Amygdala (tissue), 56 donors: Measurements from ENCODE around the gene SLC25A52.
"Not testable (repeated sequence)": the region's sequence is repeated elsewhere in the genome, so short reads cannot be mapped to it uniquely, and the experiment has no call there.

ENCODE experiments used
- DNase-seq, 56 donors: peaks; one replicate each; lab custom pipeline; 2025; lab: John Stamatoyannopoulos, UW

The SLC25A52 gene, protein sequence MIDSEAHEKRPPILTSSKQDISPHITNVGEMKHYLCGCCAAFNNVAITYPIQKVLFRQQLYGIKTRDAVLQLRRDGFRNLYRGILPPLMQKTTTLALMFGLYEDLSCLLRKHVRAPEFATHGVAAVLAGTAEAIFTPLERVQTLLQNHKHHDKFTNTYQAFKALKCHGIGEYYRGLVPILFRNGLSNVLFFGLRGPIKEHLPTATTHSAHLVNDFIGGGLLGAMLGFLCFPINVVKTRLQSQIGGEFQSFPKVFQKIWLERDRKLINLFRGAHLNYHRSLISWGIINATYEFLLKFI

DNA sequence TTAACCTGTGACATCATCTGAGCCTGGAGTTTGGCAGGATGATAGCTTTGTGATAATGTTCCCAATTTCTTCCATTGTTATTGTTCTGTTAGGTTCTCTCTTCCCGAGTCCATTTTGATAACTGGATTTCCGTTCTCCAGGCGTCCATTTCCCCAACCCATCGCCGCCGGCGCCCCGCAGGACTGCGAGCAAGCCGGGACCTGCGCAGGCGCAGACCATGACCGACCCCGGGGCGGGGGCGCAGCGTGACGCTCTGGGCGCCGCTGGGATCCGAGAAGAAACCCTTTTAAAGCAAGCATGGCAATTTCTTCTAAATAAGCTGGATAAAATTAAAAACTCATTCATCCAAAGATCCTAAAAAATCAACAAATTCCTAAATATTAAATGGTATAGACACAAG, at the start of gene SLC25A52:
TSS of gene SLC25A52 (minus strand) at position 186 of the 400 bp plus-strand sequence. CDS start 219 bp downstream, outside the sequence.
- DNase-seq: no peak

DNA sequence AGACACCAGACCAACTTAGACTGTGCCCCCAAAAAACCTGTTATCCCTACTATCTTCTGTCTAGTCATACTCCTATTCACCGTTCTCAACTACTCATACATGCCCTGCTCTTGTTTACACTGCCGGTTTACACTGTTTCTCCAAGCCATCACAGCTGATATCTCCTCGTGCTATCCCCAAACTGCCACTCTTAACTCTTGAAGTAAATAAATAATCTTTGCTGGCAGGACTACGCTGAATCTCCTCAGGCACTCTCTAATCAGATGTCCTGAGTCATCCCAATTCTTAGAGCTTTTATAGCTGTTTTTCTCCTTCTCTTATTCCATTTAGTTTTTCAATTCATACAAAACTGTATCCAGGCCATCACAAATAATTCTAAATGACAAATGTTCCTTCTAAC, 48.4 kb upstream of the SLC25A52 start:
- DNase-seq: not testable (repeated sequence)

DNA sequence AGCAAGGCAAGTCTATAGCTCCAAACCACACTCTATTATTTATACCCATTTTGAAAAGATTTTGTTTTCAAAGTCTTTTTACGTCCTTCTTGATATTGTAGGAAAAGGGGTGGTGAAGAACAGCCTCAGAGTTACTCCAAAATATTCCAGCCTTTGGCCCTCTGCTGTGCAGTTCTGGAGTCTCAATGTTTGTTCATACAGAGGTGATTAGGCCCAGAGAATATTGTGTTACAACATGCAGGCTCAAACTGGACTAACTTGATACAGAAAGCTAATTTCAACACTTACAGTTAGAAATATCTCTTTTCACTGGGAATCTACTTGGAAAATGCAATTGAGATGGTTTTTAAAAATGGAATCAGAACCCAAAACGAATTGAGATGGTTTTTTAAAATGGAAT, 40.4 kb upstream of the SLC25A52 start:
- no peak for DNase-seq

DNA sequence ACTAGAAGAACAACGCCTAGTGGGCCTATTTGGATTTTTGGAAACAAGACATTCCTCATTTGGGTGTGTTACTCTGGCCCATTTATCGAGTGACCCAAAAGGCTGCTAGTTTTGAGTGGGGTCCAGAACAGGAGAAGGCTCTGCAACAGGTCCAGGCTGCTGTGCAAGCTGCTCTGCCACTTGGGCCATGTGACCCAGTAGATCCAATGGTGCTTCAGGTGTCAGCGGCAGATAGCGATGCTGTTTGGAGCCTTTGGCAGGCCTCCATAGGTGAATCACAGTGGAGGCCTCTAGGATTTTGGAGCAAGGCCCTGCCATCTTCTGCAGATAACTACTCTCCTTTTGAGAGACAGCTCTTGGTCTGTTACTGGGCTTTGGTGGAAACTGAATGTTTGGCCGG, 38.6 kb upstream of the SLC25A52 start:
- DNase-seq: not testable (repeated sequence)

DNA sequence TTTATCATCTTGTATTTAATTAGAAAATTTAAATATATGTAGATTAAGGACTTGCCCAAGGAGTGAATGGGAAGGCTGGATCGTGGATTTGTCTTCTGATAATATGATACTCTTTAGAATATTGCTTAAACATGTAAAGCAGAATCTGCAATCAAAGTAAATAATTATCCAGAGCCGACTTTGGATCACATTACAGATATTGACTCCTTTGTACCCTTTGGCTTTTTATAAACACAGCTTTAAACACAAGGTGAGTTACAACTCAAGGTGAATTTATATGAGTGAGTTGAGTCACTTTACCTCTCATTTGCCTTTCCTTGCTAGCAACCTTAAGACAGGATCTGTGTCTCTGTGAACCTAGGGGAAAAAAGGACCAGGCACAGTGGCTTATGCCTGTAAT, 37.7 kb upstream of the SLC25A52 start:
- DNase-seq: no peak

DNA sequence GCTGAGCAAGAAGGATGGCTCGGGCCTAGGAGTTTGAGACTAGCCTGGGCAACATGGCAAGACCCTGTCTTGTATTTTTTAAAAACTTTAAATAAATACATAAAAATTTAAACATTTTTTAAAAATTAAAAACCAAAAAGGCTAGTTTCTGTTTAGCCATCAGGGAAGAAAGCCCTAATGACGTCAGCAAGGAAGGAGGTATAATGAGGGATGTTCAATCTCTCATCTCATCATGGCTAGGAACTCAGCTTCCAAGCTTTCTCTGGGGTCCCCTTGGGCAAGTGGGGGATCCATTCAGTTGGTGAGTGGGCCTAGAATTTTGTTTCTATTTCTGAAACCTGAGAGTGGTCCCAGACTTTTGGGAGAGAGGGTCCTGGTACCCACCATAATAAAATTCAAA, 35.1 kb upstream of the SLC25A52 start:
- DNase-seq: no peak

DNA sequence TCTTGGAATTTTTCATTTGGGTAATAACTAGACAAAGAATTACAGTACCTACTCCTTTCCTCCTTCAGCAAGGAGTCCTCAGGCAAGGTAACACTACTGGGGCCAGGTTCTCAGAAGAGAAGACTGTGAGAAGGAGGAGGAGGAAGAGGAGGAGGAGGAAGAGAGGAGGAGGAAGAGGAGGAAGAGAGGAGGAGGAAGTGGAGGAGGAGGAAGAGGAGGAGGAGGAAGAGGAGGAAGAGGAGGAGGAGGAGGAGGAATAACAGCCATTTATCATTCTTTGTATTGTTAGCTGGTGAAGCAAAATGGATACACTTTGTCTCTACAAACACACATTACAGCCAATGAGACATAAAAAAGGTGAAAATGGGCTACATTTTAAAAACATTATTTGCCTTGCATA, 32.9 kb upstream of the SLC25A52 start:
- no peak for DNase-seq

DNA sequence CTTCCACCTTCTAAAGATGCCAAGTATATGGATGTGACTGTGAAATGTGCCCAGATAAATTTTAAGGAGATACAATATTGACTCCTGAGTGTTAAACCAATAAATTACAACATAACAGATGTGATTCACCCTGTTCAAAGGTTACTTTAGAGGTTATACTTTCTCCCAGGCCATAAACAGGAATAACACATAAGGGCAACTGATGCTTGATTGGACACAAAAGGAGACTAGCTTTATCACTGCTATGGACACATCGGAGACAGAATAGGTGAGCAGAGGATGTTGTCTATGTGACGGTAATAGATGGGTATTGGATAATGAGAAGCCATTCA, 31.9 kb upstream of the SLC25A52 start:
- DNase-seq: no peak

DNA sequence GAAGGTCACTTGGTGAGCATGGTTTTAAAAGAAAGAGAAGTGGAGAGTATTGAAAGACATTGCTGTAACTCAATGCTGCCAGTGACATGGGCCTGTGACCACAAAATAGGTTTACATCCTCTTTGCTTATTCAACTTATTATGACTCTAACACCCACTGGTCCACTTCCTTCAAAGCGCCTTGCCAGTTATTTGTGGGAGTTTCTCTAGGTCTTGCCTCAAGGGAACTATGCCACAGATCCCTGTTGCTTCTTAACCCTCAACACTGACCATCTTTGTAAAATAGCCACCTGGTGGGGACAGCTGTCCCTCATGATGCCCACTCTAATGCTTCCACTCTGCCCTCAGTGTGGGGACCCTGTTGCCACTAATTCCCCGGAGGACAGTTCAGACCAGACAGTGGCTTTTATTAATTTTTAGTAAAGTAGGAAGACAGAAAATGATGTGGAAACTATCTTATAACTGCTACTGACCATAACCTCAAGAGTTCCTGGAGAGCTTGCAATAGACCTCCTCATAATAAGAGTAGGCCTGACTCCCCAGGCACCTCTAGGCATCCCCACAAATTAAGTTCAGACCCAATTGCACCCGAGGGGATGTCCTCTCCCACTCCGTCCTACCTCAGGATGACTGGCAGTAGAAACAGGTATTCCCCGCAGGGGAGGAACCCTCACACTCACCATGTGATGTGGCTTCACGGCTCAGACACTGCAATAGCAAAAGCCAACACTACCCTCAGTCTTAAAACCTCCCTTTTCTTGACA, 31.3 kb upstream of the SLC25A52 start:
- no peak for DNase-seq

DNA sequence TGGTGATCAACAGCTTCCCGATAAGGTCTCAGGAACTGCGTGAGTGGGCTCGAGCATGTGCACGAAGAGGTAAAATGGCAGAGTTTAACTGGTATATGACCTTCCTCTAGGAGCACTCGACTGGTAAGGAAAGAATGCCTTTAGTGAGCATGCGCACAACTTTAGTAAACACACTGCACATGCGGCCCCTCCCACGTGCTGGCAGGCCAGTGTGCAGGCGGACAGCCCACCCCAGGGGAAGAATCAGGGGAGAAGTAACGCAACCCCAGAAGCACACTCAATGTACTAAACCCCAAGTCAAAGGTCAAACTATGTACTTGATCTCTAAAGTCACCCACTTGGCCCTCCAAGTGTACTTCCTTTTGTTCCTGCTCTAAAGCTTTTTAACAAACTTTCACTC, 28.7 kb upstream of the SLC25A52 start:
- no peak for DNase-seq

DNA sequence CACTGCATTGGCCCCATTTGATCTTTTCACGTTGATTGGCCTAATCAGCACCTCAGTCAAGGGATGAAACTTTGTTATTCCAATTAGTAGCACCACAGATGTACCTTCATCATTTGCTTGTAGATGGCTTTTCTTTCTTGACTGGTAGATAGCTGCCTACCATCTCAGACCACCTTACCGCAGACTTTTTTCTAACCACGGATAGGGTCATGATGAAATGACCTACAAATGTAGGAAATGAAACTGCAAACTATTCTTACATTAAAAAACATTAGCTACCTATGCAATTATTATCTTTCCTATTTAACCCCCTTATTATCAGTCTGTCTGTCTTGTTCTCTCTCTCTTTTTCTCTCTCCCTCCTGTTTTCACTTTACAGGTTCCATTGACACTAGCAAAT, 22.4 kb upstream of the SLC25A52 start:
- DNase-seq: no peak

DNA sequence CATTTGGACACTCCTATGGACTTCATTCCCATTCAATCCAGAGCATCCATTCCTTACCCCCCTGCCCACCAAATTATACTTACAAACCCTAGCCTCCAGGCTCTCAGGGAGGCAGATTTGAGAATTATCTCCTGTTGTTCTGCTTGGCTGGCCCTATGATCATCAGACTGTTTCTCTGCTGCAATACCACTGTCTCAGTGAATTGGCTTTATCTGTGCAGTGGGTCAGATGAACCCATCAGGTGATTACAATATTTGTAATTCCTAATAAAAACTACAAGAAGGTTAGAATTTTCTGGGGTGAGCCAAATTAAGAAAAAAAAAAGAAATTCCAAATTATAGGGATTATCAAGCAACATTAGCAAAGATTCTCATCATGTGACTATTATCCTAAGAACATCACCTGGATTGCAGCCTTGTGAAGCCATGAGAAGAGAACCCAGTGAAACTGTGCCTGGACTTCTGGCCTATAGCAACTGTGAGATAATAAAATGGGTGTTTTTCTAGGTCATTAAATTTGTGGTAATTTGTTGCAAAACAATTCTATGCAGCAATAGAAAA, 17.8 kb upstream of the SLC25A52 start:
- no peak for DNase-seq

DNA sequence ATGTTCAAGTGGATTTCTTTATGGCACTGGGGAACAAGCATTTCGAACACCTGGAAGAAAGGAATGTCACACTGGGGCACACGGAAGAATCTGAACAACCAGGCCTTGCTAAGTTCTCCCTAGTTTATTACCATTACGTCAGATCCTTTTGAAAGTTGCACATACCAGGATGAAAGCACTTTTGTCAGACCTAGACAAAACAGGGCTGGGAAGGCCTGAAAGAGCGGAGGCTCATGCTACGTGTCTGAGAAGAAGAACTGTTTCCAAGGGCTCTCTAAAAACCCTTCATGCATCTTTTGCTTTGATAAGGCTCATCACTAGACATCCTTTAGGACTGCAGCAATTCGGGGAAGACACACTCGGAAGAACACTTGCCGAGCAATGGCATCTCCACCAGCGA, 15.4 kb upstream of the SLC25A52 start:
- no peak for DNase-seq

DNA sequence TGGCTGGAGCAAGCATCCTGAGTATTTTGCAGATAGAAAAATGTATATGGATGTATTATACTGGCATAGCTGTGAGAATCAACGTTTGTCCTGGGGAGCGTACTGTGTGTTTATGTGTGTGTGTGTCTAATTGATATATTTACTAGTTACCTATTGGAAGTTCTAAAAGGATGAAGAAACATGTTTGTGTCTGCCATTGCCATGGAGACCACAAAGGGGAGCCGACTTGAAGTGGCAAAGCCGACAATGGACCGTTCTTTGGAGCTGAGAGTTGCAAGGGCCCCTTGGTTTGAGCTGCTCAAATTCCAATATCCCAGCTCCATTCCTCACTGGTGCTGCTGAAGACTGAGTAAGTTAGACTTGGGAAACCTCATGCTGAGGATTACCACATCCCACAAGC, 14.3 kb upstream of the SLC25A52 start:
- no peak for DNase-seq

DNA sequence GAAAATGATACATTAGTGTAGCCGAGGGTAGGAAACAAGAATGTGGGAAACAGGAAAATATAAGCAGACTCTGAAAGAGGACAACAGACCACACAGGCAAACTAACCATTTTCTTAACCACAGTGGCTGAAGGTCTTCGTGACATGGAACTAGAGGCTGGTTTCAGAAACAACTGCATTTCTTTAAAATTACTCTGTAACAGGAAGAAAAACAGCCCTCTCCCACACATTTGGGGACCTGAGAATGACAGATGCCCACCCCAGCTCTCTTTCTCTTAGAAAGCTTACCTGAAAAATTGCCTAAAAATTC, 13.8 kb upstream of the SLC25A52 start:
- DNase-seq: no peak

DNA sequence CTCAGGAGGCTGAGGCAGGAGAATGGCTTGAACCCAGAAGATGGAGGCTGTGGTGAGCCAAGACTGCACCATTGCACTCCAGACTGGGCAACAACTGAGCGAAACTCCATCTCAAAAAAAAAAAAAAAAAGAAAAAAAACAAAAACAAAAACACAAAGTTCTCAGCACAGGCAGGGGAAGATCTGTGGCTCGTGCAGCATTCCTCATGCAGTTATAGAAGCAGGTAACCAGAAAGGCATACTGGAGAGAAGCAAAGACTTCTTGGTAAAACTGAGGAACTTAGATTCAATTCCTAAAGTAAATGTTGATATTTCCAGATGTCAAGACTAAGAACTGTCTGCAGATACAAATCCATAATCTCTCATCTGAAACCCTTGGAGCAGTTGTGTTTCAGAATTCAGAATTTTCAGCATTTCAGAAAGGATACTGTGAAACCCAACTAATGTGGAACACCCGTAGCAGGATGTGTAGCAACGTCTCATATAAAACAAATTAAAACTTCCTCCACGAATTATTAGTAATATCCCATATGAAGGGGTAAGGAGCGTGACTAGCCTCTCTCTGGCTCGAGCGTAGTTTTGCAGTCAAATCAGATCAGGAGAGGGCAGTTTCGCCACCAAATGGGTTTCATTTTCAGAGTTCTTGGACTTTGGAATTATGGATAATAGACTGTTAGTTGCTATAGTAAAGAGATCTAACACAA, 13.2 kb upstream of the SLC25A52 start:
- no peak for DNase-seq

DNA sequence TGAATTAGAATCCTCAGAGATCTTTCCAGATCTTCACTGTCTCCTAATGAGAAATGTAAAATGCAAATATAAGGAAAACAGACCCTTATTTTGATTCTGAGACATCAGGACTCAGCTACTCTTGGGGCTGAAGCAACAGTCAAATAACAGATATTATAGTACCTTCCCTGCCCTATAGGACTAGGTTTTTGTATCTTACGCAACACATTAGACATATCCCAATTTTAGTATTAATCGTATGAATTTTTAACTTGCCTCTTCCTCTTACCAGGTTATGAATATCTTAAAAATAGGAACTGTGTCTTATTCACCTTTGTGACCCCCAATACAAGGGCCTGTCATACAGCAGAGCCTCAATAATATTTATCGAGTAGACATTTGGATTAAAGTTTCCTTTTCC, 12.0 kb upstream of the SLC25A52 start:
- DNase-seq: no peak

DNA sequence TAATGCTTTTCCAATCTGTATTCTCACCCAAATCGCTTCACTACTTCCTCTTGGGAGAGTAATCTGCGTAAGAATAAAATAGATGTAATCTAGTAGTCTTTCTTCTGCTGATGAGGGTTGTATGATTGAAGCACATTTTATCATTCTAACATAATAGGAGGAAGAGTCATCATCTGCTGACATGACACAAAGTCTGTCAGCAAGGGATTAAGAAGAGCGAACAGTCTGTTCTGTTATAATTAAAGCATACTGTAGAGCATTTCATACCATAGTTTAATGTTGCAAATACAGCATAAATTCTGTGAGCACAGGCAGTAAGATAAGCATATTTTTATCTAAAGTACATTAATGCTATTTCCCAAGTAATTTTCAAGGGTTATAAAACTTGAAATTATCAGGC, 10.4 kb downstream of the SLC25A52 start:
- no peak for DNase-seq

DNA sequence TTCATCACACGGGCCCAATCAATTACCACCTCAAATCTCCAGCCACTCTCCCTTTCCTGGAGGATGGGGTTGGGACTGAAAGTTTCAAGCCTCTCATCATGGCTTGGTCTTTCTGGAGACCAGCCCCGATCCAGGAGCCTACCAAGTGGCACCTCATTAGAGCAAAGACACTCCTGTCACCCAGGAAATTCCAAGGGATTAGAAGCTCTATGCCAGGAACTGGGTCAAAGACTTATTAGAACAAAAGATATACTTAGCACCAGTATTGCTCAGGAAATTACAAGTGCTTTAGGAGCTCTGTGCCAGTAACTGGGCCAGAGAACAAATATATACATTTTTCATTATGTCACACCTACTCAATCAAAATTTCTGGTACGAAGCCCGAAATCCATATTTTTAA, 14.3 kb downstream of the SLC25A52 start:
- no peak for DNase-seq

DNA sequence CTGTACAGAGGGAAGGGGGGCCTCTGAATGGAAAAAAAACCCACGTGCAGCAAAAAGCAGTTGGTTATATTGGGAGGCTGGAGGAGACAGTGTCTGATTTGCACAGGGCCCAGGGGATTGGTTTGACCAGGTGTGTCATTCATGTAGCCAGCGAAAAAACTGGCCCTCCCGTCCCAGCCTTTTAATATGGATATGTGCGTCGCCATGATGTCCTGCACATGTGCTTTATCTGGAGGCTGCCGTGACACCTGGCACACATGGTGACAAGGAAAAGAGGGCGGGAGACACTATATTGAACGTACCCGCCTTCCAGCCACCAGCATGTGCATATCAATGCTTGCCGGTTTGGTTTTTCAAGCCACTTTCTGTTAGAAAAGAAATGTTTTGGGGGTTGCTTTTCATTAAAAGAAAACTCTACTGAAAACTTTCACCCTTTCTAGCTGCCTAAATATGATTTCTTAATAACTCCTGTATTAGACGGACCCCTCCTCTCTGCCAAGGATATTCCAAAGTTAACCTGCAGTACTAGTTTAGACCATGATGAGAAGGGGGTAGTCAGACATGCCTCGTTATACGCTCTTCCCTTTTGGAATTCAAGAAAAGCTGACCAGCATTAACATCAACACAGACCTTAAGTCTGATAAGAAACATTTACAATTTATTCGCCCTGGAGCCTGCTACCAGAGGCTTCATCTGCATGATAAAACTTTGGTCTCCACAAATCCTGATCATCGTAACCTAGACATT, 16.2 kb downstream of the SLC25A52 start:
- no peak for DNase-seq

DNA sequence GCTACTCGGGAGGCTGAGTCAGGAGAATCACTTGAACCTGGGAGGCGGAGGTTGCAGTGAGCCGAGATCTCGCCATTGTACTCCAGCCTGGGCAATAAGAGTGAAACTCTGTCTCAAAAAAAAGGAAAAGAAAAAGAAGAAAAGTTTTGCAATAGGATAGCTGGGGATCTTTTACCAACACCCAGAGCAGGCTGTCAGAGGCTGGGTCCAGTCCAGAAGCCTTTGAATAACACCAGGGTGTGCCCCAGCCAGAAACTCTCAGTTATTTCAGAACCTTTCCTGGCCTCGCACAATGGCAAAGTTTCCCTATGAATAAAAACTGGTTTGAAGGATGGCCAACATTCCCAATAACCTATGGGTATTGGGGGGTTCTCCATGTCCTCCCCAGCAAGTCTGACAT, 17.1 kb downstream of the SLC25A52 start:
- DNase-seq: not testable (repeated sequence)
